ENCODE data around the gene RECQL5.
A peak's percentile ranks its signal among the peaks of the same experiment; 100 is the strongest.

The RECQL5 gene

DNA sequence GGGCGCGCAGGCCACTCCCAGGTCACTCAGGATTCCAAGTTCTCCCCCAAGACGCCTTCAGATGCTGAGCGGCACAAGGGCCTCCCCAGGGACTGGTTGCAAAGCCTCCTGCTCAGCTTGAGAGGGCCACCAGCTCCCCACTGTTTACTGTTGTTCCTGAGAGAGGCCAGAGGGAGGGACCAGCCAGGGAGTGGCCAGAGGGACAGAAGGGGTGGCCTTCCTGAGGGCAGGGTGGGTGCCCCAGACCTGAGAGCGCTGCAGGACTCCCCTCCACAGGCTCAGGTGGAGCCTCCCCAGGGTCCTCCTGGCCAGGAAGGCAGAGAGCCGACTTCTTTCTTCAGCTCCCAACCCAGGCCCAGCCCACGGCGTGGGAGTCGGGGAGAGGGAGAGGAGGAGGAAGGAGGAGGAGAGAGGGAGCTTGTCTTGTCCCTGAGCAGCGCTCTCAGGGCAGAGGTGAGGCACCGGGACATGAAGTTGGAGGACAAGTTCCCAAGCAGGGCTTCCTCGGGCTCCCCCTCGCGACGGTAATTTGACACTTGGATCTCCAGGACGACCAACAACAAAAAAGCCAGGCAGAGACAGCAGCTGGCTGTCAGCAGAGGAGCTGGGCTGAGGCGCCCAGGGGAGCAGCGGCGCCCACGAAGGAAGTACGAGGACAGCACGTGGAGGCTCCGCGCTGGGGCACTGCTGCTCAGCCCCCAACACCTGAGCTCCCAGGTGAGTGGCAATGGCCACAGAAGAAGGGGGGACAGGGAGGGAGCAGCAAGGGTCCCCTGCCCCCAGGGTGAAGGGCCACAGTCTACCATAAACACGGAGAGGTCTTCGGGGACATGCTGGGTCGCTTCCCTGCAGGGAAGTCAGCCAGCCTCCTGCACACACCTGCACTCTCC, 33.2 kb downstream of the RECQL5 start:
- Histone ChIP-seq H3K4me3 (ENCODE audit: low read length) (no peak overlapping the region), H3K9ac (ENCODE audit: low read length) (no peak overlapping the region), H3K79me2 (ENCODE audit: low read length) (no peaks in the 10 kb centered on the region), H3K4me2 (ENCODE audit: low read length) (peak overlapping the region; percentile 55), H4K20me1 (ENCODE audit: insufficient read depth, low read length) (no peaks in the 10 kb centered on the region; the same call in 1 of the 2 replicates), H3K4me1 (ENCODE audit: low read length) (peaks cover 16% of the 10 kb centered on the region), H3K27ac (ENCODE audit: low read length) (no peak overlapping the region; the same call in 1 of the 2 replicates), H3K27me3 (ENCODE audit: low read depth, low read length) (no peaks in the 10 kb centered on the region), H3K9me3 (ENCODE audit: insufficient read depth, low read length) (no peaks in the 10 kb centered on the region), H3K36me3 (replicated peaks; ENCODE audit: low read depth, low read length) (peaks cover 7% of the 10 kb centered on the region), H2AFZ (ENCODE audit: low read depth, low read length) (no peak overlapping the region)
- no peak for TF ChIP-seq EZH2phosphoT487 (IDR thresholded peaks at IDR 0.05; ENCODE audit: low read depth)
- TF ChIP-seq, protein P1, sequence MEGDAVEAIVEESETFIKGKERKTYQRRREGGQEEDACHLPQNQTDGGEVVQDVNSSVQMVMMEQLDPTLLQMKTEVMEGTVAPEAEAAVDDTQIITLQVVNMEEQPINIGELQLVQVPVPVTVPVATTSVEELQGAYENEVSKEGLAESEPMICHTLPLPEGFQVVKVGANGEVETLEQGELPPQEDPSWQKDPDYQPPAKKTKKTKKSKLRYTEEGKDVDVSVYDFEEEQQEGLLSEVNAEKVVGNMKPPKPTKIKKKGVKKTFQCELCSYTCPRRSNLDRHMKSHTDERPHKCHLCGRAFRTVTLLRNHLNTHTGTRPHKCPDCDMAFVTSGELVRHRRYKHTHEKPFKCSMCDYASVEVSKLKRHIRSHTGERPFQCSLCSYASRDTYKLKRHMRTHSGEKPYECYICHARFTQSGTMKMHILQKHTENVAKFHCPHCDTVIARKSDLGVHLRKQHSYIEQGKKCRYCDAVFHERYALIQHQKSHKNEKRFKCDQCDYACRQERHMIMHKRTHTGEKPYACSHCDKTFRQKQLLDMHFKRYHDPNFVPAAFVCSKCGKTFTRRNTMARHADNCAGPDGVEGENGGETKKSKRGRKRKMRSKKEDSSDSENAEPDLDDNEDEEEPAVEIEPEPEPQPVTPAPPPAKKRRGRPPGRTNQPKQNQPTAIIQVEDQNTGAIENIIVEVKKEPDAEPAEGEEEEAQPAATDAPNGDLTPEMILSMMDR (IDR thresholded peaks at IDR 0.05; ENCODE audit: low read depth, low read length), result peak; percentile 51

DNA sequence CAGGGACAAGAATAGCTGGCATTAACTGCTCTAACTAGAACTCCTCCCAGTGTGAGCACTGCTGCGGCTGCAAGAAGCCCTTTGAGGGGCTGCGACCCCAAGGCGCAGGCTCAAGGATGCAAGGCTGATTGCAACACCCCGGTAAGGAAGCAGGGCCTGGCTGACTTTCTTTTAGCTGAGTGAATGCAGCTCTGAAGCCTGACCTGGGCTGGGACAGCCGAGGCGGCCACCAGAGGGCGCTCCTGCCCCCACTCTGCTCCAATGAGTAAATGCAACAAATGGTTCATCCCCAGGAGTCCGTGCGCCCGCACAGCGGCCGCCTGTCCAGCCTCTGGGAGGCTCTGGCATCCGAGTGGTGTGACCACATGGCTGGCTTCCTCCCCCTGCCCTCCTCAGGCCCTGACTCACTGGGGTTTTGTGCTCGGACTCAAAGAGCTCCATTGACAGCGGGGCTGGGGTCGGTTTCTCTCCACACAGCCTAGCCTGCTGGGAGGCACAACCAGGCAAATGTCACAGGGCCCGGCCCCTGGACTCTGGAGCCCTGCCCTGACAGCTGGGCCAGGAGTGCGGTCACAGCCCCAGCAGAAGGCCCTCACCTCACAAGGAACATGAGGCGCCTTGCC, 34.0 kb downstream of the RECQL5 start, which contains the start of gene SMIM5:
Gene SMIM5 (plus strand): TSS at position 572 of the 623 bp plus-strand sequence. CDS start 6,768 bp downstream, outside the sequence.
- H3K9me3 ChIP-seq (ENCODE audit: insufficient read depth, low read length), result no peaks in the 10 kb centered on the region
- H3K36me3 ChIP-seq (replicated peaks; ENCODE audit: low read depth, low read length), result peaks cover 7% of the 10 kb centered on the region
- H3K4me1 ChIP-seq (ENCODE audit: low read length), result peaks cover 16% of the 10 kb centered on the region
- no peak within 1 kb of the TSS for H3K4me3 ChIP-seq (ENCODE audit: low read length)
- peak within 1 kb of the TSS; percentile 55 for H3K4me2 ChIP-seq (ENCODE audit: low read length)
- no peaks in the 10 kb centered on the region for H3K79me2 ChIP-seq (ENCODE audit: low read length)
- no peaks in the 10 kb centered on the region for H3K27me3 ChIP-seq (ENCODE audit: low read depth, low read length)
- no peaks in the 10 kb centered on the region; the same call in 1 of the 2 replicates for H4K20me1 ChIP-seq (ENCODE audit: insufficient read depth, low read length)
- TF ChIP-seq EZH2phosphoT487 (IDR thresholded peaks at IDR 0.05; ENCODE audit: low read depth), result no peak
- TF ChIP-seq, protein P1 (IDR thresholded peaks at IDR 0.05; ENCODE audit: low read depth, low read length), result peak; percentile 86
- H3K27ac ChIP-seq (ENCODE audit: low read length), result no peak within 1 kb of the TSS; the same call in 1 of the 2 replicates
- H2AFZ ChIP-seq (ENCODE audit: low read depth, low read length), result no peak within 1 kb of the TSS
- no peak within 1 kb of the TSS for H3K9ac ChIP-seq (ENCODE audit: low read length)

DNA sequence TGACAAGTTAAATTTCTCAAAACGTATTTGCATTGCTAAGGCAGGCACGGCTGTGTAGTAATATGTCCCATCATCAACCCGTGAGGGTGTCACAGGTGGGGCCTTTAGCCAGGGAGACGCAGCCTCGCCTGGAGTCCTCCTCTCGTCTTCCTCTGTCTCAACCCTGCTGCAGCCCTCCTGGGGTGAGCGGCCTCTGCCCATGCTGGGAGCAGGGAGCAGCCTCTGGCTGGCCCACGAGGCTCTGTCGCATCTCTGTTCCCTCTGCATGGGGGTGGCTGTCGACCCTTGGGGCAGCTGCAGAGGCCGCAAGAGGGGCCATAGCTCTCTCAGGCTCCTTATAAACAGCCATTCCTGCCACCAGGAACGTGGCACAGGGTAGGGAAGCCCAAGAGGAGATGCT, 34.5 kb downstream of the RECQL5 start:
- Histone ChIP-seq H4K20me1 (ENCODE audit: insufficient read depth, low read length) (no peaks in the 10 kb centered on the region; the same call in 1 of the 2 replicates), H3K9me3 (ENCODE audit: insufficient read depth, low read length) (no peaks in the 10 kb centered on the region), H3K27ac (ENCODE audit: low read length) (no peak overlapping the region), H3K4me1 (ENCODE audit: low read length) (peaks cover 16% of the 10 kb centered on the region), H3K27me3 (ENCODE audit: low read depth, low read length) (no peaks in the 10 kb centered on the region), H2AFZ (ENCODE audit: low read depth, low read length) (no peak overlapping the region), H3K79me2 (ENCODE audit: low read length) (no peaks in the 10 kb centered on the region), H3K9ac (ENCODE audit: low read length) (no peak overlapping the region), H3K4me2 (ENCODE audit: low read length) (no peak overlapping the region), H3K36me3 (replicated peaks; ENCODE audit: low read depth, low read length) (peaks cover 6% of the 10 kb centered on the region), H3K4me3 (ENCODE audit: low read length) (no peak overlapping the region)
- TF ChIP-seq, protein P1 (IDR thresholded peaks at IDR 0.05; ENCODE audit: low read depth, low read length), result no peak
- TF ChIP-seq EZH2phosphoT487 (IDR thresholded peaks at IDR 0.05; ENCODE audit: low read depth), result no peak

DNA sequence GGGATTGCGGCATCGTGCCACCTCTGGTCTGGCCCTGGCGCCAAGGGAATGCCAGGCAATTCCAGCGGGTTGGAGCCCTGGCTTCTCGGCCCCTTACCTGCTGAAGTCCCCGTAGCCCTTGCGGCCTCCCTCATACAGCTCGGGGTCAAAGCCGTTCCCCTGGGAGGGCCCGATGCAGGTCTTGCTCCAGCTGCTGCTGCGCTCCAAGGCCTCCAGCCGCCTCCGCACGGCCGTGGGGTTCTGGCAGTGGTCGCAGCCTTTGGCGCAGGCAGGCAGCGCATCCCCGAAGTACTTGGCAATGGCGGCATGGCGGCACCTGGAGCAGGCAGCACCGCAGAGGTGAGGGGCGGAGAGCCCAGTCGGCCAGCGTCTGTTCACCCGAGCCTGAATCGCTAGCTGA, 35.6 kb downstream of the RECQL5 start:
- Histone ChIP-seq H3K79me2 (ENCODE audit: low read length) (no peaks in the 10 kb centered on the region), H3K4me3 (ENCODE audit: low read length) (no peak overlapping the region), H3K27ac (ENCODE audit: low read length) (no peak overlapping the region), H3K9ac (ENCODE audit: low read length) (no peak overlapping the region), H3K4me2 (ENCODE audit: low read length) (no peak overlapping the region), H3K27me3 (ENCODE audit: low read depth, low read length) (no peaks in the 10 kb centered on the region), H4K20me1 (ENCODE audit: insufficient read depth, low read length) (no peaks in the 10 kb centered on the region; the same call in 1 of the 2 replicates), H2AFZ (ENCODE audit: low read depth, low read length) (no peak overlapping the region), H3K9me3 (ENCODE audit: insufficient read depth, low read length) (no peaks in the 10 kb centered on the region), H3K4me1 (ENCODE audit: low read length) (peaks cover 16% of the 10 kb centered on the region), H3K36me3 (replicated peaks; ENCODE audit: low read depth, low read length) (peaks cover 6% of the 10 kb centered on the region)
- no peak for TF ChIP-seq EZH2phosphoT487 (IDR thresholded peaks at IDR 0.05; ENCODE audit: low read depth)
- TF ChIP-seq, protein P1 (IDR thresholded peaks at IDR 0.05; ENCODE audit: low read depth, low read length), result no peak
